HG03432 (cell line): ENCODE data around the gene CACNA1C.

Experiments used
- ATAC-seq: cut with Tn5 transposase; IDR thresholded peaks from one replicate; pipeline ENCODE4 v1.9.1; 2021; ENCODE audit warnings: mild to moderate bottlenecking, moderate library complexity; ENCODE audit not compliant: unreplicated experiment

CACNA1C gene

DNA sequence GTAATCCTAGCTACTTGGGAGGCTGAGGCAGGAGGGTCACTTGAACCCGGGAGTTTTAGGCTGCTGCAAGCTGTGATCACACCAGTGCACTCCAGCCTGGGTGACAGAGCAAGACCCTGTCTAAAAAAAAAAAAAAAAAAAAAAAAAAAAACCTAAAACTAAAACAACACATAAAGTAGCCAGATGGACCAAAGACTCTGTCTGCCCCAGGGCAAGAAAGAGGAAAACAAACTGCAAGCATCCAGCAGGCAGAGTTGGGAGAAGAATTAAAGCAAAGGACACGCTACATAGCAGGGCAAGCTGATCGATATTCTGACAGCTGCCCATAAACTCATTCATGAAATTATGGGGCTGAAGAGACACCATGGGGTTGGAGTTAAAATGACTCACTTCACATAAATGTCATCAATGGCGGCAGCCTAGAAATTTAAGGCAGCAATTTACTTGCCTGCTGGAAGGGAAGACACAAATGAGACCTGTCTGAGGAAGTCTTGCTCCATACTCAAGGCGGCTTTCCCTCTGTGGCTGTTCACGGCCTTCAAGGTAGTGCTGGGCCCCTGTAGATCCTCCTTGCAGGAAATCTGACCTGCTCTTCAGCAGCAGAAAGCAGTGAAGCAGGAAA, 482.9 kb downstream of the CACNA1C start:
- no peak for ATAC-seq

DNA sequence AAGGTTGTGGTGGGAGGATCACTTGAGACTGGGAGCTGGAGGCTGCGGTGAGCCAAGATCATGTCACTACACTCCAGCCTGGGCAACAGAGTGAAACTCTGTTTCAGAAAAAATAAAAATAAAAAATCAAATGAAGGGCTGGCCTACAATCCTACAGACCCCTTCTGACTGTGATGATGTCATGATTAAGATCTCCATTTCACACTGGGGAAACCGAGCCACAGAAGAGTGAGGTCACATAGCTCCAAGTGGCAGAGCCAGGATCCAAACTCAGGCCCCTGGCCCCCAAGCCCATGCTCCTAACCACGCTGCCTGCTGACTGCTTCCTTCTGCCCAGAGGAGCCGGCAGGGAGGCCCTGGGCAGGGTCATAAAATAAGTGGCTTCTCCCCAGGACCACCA, 483.9 kb downstream of the CACNA1C start:
- ATAC-seq, result no peak

DNA sequence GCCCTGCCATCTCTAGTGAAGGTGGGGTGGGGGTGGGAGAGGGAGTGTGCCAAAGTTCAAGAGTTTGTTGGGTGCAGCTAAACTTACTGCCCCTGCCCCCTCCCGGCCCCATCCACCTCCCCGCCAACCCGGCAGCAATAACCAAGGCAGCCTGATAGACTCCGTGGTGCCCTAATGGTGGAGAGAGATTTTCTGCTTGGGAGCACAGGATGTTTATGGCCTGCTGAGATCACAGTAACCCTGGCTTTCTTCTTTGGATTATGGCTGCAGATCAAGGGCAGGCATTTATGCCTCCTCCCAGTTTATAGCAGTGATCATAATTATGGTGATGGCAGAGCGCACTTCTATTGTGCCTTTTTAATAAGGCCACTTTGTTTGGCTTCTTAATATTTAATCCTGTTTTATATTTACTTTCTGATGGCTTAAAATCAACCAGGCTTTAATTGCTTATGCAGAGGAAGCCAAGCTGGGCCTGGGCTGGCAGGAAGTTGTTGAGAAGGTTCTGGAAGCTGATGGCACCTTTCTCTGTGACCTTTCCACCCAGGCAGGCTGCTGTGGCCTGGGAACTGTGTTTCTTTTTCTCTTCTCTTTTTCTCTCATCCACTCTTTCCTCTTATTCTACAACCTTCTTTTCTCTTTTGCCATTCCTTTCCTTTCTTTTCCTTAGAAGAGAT, 485.2 kb downstream of the CACNA1C start:
- no peak for ATAC-seq

DNA sequence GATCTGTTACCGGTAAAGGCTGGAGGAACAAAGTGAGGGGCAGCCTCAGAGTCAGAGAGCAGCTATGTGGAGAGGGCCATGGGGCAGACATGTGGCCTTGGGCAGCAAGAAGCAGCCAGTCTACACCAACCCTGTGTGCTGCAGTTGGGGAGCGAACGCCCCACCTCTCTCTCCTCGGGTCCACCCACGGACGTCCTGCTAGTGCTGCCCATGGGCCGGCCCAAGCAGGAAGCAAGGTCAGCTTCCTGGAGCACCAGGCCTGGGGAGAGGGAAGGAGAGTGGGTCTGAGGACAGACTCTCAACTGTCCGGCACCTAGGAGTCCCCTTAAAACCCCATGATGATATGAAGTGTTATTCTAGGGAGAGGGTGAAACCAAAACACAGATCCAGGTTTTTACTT, 487.2 kb downstream of the CACNA1C start:
- ATAC-seq, result no peak

DNA sequence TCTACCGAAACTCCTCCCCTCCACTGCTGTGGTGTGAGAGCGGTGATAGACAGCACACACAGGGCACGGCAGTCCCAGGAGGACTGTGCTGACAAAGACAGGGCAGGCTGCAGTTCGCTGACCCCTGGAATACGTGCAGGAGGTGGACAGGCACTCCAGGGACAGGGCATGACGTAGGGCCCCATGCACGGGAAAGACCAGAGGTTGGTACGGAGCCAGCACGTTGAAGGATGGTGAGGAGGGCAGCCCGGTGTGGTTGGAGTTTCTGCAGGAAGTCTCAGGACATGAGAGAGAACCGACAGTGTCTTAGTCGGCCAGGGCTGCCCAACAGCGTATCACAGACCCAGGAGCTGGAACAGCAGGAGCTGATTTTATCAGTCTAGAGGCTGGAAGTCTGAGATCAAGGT, 487.8 kb downstream of the CACNA1C start:
- no peak for ATAC-seq

DNA sequence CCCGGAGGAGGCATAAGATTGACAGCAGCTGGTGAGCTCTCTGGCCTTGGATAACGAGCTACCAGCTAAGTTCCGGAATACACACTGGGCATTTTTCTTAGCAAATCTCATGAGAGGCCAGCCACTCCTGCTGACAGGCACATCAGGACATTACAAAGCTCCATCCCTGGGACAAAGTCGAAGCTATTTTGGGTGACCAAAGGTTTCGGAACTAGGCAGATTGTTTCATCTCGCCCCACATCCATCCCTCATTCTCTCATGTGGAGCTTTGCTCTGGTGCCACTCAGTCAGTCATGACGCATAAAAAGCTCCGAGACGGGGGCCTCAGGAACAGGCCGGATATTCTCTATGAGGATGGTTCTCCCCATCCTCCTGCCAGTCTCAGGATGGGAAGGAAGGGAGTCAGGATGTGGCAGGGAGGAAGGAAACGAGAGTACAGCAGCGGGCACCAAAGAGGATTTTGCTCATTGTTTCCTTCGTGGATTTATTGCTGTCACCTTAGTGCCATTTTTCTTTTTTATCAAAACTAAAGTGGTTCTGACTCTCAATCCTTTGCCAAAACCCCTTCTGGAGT, 488.9 kb downstream of the CACNA1C start:
- ATAC-seq, result no peak

DNA sequence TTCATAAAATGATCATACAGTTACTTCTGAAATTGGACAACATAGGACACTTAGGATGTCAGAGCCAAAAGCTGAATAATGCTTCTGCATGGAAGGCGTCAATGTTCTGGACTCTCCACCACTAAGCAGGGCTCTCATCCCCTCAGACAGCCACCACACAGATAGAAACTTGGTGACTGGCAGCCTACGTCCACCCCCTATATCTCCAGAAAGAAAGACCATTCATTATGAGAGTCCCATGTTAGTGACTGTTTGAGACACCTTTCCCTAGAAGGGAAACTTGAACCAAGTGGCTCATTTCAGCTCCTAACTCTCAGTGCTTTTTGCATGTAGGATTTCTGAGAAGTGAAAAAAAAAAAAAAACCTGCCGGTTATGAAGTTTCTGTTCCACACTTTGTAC, 491.0 kb downstream of the CACNA1C start:
- no peak for ATAC-seq

DNA sequence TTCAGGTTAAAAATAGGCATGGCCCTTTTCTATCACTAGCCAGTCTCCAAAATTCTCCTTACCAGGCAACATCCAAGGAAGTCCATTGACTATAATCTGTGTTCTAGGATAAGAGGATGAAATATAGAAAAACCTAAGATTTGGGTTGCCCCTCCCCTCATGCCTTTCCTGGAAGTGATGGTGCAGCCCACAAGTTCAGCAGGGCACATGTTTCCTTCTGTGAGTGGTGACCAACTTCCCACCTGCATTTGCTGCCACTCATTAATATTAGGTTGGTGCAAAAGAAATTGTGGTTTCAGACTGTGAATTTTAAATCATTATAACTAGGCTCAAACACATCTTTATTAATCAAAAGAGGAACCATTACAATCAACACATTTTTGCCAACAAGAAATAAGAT, 491.4 kb downstream of the CACNA1C start:
- ATAC-seq, result no peak

DNA sequence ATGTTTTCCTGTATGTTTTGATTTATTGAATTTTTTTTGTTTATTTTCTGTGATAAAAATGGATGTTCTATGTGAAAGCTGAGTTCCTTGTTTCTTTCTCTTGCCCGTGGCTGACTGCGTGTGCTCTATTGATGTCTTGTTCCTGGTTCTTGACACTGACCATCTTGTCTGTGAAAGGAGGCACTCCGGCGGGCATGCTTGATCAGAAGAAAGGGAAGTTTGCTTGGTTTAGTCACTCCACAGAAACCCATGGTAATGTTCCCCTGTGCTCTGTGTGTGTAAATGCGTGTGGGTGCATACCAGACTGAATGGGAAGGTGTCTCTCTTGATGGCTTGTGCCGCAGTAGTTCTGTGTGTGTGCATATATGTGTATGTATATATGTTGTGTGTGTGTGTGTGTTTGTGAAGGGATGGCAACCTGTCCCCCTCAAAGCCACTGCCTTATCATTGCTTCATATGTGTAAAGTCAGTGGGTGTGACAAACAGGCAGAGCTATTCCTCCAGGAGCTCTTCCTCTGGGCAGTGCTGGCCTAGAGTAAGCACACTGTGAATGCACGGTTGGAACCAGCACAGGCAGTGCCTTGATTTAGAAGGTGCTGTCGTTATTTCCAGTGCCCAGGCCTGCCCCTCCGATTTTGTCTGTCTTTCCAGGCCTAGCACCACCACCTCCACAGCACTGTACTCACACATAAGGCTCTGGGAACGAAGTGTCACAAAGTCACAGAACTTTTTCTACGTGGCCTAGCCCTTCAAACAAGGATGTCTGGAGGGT, 494.7 kb downstream of the CACNA1C start:
- ATAC-seq, result no peak

DNA sequence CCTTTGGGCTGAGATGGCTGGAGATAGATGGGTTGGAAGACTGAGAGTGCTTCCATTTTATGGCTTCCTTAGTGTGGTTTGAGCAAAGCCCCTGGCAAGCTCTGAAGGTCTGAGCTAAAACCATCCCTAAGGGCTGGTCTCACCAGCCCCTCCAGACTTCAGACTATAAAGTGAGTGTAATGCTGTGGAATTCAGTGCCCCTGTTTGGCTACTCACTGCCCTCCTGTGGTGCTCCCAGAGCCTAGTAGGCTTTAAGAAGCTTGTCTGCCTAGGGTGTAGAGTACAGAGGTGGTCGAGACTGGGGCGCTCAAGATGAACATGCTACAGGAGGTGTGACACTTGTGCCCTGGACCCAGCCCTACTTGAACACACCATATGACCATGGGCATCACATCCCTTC, 495.3 kb downstream of the CACNA1C start:
- no peak for ATAC-seq

DNA sequence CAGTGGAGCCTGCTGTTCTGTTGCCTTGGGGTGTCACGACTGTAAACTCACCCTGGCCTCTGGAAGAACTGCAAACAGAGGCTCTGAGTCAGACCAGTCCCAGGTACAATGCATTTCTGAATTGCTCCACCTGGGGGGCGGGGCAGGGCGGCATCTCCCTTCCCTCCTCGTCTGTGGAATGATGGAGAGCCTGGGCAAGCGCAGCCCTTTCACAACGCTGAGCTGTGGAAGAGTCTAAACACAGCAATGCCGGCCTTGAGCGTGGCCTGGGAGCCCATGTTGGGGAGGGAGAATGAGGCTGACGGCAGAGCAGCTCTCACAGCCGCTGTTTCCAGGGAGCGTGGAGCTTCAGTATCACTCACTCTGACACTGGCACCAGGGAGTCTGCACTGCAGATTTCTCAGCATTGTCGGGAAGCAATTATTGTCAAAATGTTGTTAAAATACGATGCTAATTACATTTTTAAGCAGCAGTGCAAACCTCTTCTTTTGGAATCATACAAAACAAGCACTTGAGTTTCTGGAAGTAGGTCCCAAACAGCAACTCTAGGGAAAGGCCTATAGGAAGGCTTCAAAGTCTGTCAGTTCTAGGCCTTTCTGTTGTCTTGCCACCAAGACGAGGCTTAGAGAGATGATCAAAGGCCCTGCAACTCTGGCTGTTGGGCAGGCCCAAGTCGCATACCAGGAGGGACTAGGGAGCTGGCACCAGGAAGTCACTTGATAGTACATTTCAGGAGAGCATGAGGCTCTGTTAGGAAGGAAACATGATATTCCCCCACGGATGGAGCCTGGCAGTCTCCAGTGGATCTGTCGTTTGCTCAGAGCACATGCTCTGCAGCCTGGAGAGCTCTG, 498.0 kb downstream of the CACNA1C start:
- no peak for ATAC-seq

DNA sequence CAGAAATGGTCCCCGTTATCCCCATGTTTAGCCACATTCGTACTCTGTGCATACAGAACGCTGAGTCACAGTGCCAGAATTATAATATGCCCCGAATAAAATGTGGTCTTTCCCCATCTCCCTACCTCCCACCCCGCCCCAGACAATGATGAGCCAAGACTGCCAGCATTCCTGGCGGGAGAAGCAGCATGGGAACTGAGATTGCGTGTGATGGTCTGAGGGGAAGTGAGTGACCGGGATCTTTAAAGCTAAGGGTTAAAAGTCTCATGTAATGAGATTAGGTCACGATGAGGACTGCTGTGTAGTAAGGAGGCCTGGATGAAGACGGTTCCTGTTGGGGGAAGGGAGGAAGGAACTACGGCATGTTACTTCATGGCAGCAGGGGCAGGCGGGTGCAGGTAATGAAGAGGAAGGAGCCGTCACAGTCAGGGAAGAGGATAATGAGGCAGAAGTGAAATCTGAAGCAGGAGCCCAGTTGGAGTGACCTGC, 498.7 kb downstream of the CACNA1C start:
- ATAC-seq, result no peak

DNA sequence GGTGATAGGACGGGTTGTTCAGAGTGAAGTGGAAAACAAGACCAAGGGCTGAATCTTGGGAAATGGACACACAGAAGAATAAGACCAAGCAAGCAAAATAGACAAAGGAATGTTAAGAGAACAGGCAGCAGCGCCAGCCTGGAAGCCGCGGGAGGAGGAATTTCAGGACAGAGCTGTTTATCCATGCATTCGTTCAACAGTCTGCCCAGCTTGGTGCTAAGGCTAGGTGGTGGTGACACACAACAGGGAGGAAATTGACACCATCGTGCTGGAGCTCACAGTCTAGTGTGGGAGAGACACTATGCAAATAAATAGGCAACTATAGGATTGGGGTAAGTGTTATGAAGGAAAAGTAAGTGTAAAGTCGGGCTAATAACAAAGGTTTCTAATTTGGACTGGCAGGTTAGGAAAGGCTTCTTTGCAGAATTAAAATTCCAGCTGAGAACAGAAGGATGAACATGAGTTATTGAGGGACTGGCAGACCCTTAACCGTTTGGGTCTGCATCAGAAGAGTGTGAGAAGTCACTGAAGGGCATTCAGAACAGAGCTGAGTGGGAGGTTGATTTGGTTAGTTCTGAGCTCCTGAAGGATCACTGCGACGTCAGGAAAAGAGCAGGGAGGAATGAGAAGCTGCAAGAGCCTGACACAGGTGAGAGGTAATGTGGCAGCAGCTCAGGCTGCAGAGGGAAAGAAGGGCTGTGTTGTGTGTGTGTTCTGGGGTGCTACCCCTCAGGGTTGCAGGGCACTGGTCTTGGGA, 499.4 kb downstream of the CACNA1C start:
- ATAC-seq, result no peak

DNA sequence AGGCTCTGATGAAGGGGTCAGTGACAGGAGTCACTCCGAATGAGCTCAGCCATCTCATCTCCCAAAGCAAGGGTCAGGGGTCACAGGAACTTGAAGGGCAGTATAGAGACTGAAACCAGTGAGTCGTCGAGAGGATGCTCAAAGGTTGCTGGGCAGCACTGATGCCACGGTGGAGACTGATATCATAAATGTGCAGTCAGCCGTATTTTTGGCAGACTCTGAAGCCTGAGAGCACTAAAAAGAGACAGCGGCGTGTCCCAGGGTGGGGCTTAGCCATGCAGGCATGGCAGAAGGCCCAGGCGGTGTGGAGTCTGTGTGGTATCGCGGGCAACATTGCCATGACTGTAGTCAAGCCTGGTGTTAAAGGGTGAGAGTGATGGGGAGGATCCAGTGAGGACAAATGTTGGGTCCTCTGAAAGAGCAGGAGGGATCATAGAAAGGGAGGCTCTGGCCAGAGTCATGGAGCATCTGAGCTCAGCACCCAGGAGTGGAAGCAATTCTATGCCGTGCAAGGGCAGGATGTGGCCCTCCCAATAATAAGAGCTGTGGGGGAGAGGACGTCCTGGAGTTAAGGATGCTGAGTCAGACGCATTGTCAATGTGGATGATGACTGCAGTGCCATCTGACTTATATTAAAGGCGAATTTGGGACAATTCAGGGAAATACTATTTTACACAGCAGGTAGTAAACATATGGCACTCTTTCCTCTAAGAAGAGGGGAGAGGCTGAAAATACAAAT, 500.8 kb downstream of the CACNA1C start:
- no peak for ATAC-seq

DNA sequence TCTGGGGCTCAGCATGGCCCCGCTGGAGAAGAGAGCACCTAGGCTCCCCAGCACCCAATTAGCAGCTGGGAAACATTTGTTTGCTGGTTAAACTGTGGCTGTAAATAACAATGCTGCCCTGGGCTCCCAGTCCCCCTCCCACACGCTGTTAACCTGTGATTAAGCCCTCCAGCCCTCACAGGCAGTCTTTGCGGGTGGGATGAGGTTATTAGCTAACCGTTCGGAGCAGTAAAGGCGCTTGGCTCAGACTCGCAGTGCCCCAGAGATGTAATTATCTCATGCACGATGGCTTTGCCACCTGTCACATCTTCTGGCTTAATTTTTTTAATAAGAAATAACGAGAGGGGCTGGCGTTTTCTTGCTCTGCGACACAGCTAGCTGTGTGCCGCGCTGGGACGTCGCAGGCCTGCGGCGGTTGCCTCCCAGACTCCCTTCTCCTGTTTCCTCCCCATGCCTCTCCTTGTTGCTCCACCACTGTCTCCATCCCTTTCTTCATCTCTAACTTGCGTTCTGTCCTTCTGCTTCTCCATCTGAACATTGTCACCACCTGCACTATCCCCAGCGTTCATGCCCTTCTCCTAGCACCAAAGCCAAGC, 502.8 kb downstream of the CACNA1C start:
- ATAC-seq, result no peak

DNA sequence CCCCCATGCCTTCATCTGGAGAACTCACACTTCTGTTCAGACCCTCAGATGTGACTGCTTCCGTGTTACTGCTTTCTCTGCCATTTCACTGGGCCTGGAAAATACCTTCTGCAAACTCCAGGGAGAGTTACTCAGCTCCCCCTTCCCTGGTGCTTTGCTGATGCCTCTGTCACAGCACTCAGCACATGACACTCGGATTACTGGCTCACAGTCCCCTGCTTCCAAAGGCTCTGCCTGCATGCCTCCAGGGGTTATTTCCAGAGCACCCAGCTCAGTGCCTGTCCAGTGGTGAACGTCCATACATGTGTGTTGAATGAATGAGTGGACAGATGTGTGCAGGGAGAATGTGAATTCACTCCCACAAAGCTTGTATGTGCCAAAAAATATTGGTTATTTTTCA, 504.8 kb downstream of the CACNA1C start:
- ATAC-seq, result no peak

DNA sequence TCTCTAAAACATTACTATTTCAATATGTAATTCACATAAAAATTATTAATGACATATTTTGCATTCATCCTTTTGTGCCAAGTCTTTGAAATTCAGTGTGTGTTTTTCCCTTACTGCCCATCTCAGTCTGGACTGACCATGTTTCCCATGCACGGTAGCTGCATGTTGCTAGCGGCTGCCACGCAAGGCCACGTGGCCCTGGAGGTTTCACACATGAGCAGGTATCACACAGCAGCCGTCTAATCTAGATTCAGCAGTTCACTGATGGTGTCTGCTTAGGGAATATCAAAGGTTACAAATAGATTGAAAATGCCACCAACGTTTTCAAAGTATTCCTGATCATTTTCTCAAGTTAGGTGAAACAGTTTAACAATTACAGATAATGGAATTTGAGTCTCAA, 507.1 kb downstream of the CACNA1C start:
- ATAC-seq, result no peak

DNA sequence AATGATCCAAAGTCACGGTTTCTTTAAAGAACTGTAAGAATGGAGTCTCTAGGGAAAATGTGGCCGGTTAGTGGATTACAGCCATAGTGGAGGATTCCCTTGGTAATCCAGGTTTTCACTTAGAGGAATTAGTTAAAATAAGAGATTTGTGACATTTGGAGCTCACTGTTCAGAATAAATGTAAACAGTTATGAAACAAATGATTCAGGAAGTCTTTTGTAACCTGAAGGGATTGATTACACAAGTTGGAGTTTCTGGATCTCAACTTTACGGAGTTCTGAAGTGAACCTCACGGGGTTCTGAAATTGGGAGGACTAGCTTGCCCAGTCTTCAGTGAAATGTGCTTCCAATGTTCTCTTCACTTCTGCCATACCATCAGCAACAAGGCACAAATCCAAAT, 507.6 kb downstream of the CACNA1C start:
- ATAC-seq, result no peak

DNA sequence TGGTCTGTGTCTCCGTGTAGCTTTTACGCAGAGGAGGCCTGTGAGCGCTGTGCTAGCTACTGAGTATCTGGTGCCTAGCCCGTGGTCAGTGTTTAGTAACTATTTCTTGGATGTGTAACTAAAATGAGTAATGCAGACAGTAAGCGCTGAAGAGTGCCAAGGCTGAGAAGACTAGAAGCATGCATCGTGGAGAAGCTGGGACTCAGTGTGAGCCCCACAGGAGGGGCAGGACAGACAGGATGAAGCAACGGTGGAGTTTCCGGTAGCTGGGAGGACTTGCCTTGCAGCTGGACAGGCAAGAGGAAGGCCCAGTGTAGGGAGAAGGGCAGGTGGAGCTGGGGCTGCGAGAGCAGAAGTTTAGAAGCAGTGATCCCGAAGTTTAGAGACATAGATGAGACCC, 508.6 kb downstream of the CACNA1C start:
- no peak for ATAC-seq
